Bronchial smooth muscle cell (primary cell): ENCODE results near the gene EFNA5. TPM values are rescaled to one million over a fixed set of nuclear protein-coding genes. Genes with fewer than 3 reads are reported as not detected.

Experiments used
- total RNA-seq: library from RNA; depleted of rRNA; stranded (reverse); fragments of >200 nt; gene quantifications from 2 replicates; pipeline ENCODE4 v1.2.1, GENCODE V29; 2014

The EFNA5 gene
- 0.77 and 5.2 TPM in 2 replicates for total RNA-seq

GRCh38 chr5:107670932-107671741 lies at the start of gene EFNA5:
EFNA5 (minus strand) TSS chr5:107670937.

